ENCODE measurements around the gene PLA2G3.

The PLA2G3 gene

GRCh38 chr22:31122196-31122531 lies 18.1 kb downstream of the PLA2G3 start:
- Mint-ChIP-seq H3K4me1 (peaks cover 27% of the 10 kb centered on the region), H3K4me3 (peak overlapping the region; percentile 60), H3K36me3 (ENCODE audit: low read depth) (no peaks in the 10 kb centered on the region), H3K27me3 (ENCODE audit: low read depth, poor library complexity) (peaks cover 13% of the 10 kb centered on the region), H3K9me3 (no peaks in the 10 kb centered on the region), H3K27ac (no peak overlapping the region)
- no peak for DNase-seq
- TF ChIP-seq CTCF (IDR thresholded peaks at IDR 0.05): no peak

GRCh38 chr22:31121403-31121802 lies 18.9 kb downstream of the PLA2G3 start:
- DNase-seq: no peak
- Mint-ChIP-seq H3K4me3 (no peak overlapping the region), H3K27ac (no peak overlapping the region), H3K27me3 (ENCODE audit: low read depth, poor library complexity) (peaks cover 13% of the 10 kb centered on the region), H3K4me1 (peaks cover 27% of the 10 kb centered on the region), H3K9me3 (no peaks in the 10 kb centered on the region), H3K36me3 (ENCODE audit: low read depth) (no peaks in the 10 kb centered on the region)
- no peak for TF ChIP-seq CTCF (IDR thresholded peaks at IDR 0.05)

GRCh38 chr22:31120642-31121041 lies 19.7 kb downstream of the PLA2G3 start:
- Mint-ChIP-seq H3K36me3 (ENCODE audit: low read depth) (no peaks in the 10 kb centered on the region), H3K27ac (no peak overlapping the region), H3K9me3 (no peaks in the 10 kb centered on the region), H3K4me3 (no peak overlapping the region), H3K4me1 (peaks cover 27% of the 10 kb centered on the region), H3K27me3 (ENCODE audit: low read depth, poor library complexity) (peaks cover 13% of the 10 kb centered on the region)
- no peak for TF ChIP-seq CTCF (IDR thresholded peaks at IDR 0.05)
- DNase-seq: no peak

GRCh38 chr22:31120230-31120629 lies 20.1 kb downstream of the PLA2G3 start:
- Mint-ChIP-seq H3K4me1 (peaks cover 27% of the 10 kb centered on the region), H3K4me3 (no peak overlapping the region), H3K9me3 (no peaks in the 10 kb centered on the region), H3K36me3 (ENCODE audit: low read depth) (no peaks in the 10 kb centered on the region), H3K27me3 (ENCODE audit: low read depth, poor library complexity) (peaks cover 13% of the 10 kb centered on the region), H3K27ac (no peak overlapping the region)
- no peak for TF ChIP-seq CTCF (IDR thresholded peaks at IDR 0.05)
- no peak for DNase-seq

- Mint-ChIP-seq H3K9me3 (no peaks in the 10 kb centered on the region), H3K27me3 (ENCODE audit: low read depth, poor library complexity) (peaks cover 11% of the 10 kb centered on the region), H3K4me3 (no peak overlapping the region), H3K36me3 (ENCODE audit: low read depth) (no peaks in the 10 kb centered on the region), H3K4me1 (peaks cover 27% of the 10 kb centered on the region), H3K27ac (no peak overlapping the region)
- no peak for TF ChIP-seq CTCF (IDR thresholded peaks at IDR 0.05)
- no peak for DNase-seq
These were observed 21.1 kb downstream of the PLA2G3 start for GRCh38 chr22:31119026-31119717.

Measured in nephron progenitor cell (in vitro differentiated cells).